DMS153 treated with DMSO at 0.1 percent for 48 hours (cell line): Measurements from ENCODE around the gene UGT1A3.

Experiments used
- DNase-seq: peaks from one replicate; lab custom pipeline; 2025; ENCODE audit not compliant: unreplicated experiment; lab: John Stamatoyannopoulos, UW

The UGT1A3 gene

DNA sequence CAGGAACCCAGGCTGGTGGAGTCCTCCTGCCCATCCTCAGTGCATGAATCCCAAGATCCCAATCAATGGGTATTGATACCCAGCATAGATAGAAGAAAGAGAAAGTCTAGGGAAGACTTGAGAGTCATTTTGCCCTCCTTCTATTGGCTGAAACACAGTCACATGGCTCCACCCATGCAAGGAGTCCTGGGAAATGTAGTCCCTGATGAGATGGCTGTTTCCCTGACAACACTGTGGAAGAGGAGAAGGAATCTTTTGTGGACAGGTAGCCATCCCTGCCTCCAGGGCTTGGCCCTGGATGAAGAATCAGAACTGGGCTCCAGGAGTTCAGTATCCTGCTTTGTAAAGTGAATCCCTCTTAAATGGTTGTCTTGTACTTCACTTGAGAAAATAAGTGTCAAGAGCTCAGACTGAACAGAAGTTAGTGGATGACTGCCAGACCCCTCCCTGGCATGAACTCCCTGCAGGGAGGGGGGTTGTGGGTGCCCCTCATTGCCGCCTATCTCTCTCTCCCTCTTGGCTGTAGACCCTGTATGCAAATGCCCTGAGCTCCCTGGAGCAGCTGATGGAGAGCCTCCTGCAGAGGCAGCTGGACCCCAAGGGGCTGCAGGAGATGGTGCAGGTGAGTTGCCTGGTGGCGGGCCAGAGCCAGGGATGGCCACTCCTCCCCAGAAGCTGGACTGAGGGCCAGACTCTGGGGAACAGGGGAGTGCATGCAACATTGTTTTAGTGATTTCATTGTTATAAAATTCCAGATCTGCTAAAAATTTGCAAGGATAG is 85.4 kb downstream of the UGT1A3 start:
- no peak for DNase-seq

DNA sequence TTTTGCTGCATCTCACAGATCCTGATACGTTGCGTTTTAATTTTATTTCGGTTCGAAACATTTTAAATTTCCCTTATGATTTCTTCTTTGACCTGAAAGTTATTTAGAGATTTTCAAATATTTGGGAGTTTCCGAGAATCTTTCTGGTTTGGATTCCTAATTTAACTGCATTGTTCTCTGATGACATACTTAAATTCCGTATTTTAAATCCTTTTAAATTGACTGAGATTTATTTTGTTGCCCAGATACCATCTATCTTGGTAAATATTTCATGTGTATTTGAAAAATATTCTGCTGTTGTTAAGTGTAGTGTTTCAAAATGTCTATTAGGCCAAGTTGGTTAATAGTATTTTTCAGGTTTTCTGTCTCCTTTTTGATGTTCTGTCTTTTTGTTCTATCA is 87.0 kb downstream of the UGT1A3 start:
- no peak for DNase-seq

DNA sequence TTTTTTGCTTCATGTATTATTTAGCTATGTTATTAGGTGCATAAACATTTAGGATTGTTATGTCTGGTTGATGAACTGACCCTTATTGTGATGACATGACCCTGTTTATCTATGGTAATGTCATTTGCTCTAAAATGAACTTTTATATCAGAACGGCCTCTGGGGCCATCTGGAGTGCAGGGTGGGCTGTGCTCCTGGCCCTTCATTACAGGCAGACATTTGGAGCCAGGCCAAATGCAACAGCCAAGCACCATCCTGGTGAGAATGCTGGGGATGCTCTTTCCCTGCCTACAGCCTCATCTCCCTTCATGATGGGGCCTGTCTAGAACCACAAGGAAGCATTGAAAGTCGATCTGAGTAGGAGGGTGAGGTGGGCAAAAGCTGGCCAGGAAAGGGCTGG is 87.5 kb downstream of the UGT1A3 start:
- DNase-seq = no peak

DNA sequence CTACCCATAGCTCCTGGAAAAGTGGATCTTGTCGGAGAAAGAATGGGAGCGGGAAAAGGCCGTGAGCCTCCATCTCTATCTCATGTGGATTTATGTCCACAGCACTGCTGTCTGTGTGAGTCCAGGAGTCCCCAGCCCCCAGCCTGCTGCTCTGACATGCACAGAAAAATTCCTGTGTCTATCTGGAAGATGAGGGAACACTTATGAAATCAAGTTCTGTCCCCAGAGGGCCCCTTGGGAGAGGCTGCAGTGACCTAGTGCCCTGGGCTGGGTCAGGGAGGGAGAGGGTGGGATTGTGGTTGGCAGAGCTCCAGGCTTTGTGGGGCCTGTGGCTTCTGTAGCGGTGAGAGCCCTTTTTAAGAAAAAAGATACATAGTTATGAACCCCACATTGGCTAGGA is 87.9 kb downstream of the UGT1A3 start:
- DNase-seq = no peak

DNA sequence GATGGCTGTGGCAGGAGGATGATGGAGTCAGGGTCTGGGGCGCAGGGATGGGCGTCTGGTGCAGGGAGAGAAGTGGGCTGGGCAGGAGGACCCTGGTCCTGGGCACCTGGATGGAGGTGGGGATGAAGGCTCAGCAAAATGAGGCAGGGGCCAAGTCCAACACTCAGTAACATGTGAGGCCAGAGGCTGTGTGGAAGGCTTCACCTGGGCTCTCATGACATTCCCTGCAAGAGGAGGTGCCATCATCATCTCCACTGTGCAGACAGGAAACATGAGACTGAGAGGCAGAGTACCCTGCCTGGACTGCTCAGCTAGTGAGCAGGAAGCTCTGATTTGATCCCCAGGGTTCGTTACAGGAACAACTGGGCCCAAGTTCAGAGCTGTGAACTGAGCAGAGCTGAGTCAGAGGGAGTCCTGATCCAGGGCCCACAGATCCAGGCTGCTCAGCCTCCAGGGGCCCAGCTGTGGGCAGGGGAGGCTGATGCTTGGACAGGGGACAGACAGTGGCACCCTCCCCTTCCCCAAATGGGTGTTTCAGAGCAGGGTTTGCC is 88.6 kb downstream of the UGT1A3 start:
- no peak for DNase-seq

DNA sequence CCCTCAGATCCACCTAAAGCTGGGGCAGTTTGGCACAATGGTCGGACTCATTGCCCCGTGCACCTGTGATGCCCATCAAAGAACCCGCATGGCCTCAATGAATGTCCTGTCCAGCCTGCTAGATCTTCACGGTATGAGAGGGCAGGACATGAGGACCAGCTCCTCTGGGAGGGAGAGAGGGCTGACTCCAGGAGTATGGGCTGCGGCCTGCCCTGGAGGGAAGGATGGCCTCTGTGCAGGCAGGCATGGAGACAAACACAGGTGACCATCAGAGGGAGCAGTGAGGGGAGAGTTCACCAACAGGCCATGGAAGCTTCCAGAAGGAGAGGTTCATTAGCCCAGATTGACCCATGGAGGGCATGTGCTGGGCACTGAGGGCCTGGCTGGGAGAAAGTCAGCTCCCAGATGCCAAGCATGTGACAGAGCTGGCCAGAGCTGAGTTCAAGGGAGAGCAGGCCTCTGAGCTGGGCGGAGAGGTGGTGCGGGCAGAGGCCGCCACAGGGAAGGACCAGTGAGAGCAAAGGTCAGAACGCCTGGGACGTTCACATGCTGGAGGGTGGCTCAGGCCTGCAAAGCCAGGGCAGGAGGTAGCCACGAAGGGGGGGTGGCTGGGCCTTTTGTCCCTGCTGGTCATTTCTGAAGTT is 89.3 kb downstream of the UGT1A3 start:
- DNase-seq = no peak

DNA sequence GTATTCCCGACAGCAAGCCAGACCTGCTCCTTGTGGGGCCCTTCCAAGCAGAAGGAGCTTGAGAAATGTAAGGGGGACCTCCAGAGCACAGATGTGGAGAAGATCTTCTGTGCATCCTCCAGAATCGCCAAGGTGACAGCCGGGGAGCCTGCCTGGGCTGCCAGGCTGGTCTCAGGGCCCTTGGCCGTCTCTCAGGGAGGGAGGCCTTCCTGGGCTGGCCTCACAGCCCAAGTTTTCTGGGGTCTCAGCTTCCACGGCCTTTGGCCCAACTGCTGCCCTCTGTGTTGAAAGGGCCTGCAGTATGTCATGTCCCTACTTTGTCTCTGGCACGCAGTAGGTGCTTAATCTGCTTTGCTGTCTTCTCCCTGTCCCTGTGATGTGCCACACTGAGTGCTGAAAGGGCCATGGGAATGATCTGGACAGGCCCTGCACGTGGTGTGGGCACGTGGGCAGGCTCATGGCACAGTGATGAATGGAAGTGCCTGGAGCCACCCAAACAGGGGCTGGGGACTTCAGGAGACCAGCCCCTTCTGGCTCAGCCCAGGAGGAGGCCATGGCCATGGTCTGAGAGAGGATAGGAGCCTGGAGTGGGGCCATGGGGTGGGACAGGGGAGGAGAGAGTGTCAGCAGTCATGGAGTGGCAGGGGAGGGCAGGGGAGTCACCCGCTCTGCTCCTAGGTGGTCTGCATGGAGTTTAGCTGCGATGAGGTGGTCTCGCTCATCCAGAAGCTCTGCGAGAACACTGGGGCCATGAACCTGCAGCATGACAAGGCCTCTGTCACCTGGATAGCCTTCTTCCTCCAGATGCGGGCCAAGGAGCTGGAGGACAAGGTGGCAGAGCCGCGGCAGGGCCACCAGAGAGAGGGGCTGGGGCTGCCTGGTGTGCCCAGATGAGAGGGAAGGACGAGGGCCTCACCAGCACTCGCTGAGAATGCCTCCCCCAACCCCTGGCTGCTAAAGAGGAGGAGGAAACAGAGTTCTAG is 90.1 kb downstream of the UGT1A3 start:
- DNase-seq = no peak

DNA sequence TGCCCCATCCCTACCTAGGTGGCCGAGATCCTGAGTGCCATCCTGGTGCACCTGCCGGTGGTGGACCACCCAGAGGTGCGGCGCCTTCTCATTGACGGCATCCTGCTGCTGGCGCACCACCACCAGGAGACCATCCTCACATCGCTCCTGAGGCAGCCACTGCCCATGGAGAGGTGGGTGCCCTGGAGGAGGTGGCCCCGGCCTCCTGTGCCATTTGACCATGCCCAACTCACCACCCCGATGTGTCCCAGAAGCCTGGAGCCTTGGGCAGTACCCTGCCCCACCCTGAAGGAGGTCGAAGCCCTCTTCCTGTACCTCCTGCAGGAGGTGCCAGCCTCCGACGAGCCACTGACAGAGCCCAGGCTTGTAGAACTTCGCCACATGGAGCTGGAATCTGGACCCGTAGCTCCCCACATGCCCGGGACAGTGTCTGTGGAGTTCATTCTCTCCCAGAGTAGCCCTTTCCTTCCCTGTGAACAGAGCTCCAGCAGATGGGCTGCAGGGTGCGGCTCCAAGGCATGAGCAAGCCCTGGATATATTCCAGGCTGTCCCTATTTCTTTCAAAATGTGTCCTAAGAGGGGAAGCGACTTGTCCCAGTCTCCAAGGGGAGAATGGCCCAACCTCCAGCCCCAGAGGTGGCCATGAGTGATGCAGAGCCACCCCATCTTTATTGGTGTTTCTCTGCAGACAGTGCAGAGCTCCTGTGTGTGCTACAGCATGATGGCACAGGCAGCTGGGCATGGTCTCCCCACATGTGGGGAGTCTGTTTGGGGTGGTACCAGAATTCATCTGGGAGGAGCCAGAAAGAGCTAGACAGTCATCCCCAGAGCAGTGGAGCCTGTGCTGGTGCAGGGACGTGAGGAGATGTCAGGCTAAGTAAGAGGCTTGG is 91.3 kb downstream of the UGT1A3 start:
- DNase-seq = no peak

DNA sequence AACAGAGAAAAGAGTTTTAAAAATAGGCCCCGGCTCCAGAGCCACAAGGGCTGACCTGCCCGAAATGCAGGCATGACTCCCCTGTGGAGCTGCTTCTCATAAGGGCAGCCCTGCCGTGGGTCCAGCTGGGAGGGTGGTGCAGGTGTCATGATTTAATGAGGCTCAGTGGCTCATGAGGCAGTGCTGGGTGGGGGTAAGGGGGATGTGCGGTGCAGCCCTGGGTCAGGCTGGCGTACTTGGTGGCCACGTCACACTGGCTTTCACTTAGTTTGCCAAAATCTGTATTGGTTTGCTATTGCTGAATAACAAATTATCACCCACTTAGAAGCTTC is 91.9 kb downstream of the UGT1A3 start:
- DNase-seq = no peak

DNA sequence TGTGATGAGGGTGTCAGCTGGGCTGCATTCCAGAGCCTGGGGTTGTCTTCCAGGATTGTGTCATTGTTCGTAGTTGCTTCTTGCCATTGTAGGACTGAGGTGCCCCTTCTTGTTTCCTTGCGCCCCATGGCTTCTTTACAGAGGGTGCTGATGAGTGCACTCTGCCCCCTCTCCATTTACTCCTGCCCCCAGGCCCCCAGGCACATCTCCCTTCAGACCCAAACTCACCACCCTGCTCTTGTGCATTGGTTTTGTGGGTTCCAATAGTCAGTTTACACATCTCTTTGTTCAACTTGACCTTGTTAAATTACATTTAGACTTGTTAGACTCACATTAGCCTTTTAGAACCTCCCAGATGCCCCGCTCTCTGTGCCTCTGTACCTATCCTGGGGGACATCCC is 92.4 kb downstream of the UGT1A3 start:
- no peak for DNase-seq

DNA sequence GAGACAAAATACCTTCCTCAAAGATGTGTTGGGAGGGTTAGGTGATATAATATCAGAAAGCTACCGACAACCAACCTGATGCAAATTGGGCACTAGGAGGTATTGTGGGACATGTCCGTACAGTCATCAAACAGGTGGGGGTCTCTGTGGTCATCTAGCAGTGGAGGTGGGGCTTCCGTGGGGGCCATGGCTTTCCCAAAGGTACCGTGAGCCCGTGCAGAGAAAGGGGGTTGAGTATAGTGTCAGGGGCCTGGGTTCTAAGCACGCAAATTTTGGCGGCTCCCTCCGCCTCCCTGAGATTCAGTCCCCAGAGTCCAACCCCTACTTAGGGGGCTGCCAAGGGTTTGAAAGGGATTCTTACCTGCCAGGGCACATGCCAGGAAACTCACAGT is 92.9 kb downstream of the UGT1A3 start:
- DNase-seq = no peak

DNA sequence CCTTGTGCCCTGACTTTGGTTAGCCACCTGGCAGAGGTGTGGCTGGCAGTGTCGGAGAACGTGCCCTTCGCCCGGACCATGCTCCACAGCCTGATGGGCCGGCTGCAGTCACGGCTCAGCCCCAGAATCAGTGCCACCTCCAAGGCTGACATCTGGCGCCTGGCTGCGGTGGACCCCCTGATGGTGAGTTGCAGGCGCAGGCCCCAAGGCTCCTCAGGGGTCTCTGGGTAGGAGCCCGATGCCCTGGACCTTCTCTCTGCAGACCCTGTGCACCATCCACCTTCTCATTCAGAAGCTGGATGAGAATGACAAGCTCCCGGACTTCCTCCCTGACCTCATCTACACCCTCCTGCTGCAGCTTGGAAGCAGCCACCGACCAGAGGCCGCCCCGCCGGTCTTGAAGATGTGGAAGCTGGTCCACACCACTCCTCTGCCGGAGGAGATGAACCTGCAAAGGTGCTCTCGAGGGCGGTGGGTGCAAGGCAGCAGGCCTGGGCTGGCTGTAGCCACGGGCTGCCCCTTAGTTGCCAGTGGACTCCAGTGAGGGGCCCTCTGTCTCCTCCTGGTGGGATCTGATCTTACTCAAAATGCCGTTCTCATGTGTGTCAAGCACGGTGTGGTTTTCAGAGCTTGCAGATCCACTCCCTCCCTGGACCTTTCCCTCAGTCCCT is 93.4 kb downstream of the UGT1A3 start:
- DNase-seq = no peak
